Fibroblast of skin of back (primary cell): ENCODE results near the gene RNASEH2B.

Source experiments
- DNase-seq: peaks from one replicate; pipeline ENCODE4 v3.0.0-alpha.2; 2013

The RNASEH2B gene

DNA sequence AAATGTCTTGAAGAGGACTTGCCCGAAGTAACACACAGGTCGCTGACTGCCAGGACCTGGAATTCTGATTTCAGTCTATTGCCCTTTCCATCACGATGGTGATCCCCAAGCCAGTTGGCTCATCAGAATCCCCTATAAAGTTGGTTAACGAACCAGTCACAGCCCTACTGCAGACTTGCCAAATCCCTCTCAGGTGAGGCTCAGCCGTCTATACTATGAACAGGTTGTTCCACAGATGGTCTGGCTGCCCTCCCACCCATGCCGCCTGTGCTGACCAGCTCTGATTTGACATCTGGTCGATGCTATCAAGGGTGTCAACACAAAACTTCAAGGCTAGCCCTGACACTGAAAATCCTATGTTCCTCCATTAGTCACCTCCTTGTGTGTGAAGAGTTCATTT, 90.0 kb downstream of the RNASEH2B start:
- no peak for DNase-seq

- no peak for DNase-seq
These were observed 90.5 kb downstream of the RNASEH2B start for GRCh38 chr13:51000061-51000460.

DNA sequence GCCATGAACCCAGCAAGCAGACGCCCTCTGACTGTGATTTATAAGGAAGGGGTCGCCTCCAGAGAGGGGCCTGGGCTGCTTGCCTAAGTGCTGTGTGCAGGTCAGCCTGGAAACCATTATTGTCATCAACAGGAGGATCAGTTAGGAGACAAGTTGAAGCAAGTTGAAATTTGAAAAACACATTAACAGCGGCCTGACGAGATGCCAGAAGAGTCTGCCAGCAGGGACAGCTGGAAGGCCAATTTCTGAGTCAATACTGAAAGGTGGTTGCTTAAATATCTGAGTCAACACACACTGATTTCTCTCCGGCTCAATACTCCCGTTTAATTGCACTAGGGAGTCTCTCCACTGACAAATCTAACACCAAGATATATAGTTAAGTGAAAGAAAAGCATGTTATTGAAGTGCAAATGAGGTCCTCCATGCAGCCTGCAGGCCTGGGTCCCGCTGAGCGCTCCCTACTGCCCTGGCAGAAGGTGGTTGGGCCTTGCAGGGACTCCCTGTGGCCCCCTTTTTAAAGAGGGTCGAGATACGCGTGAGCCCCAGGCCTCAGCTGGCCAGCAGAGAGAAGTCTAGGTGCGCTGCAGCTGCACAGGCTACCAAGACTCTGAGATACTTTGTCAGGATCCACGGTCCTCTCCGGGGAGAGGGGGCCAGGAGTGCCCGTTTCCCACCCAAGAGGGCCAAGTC, 91.1 kb downstream of the RNASEH2B start:
- DNase-seq, result no peak

DNA sequence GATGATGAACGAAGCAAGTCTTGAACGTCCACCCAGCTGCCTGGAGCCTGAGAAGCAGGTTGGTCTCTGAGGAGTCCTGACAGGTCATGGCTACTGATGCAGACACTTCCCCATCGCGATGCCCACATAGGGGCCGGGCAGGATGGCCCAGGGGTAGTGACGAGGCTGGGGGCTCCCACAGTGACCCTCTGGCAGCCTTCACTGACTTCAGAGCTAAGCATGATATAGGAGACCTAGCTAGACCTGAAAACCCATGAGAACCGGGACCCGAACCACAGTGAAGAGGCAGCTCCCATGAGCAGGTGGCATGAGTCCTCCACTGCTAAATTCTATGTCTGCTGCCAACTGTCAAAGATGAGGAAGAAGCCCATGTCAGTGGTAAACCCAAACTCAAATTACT, 91.7 kb downstream of the RNASEH2B start:
- no peak for DNase-seq

DNA sequence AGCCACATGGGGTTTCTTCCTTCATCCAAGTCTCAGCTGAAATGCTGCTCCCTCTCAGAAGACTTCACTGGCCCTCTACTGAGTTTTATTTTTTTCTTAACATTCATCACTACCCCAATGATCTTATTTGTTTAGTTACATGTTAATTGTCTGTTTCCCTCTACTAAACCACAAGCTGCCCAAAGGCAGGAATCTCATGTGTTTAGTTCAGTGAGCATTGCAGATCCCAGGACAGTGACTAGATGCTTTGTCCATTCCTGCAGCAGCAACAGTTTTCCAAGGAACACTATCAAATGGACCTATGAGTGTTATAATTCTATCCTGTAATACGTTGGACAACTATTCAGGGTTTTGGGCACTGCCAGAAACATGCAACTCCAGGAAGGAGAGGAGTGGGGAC, 93.1 kb downstream of the RNASEH2B start:
- no peak for DNase-seq

GRCh38 chr13:51003642-51004041, 94.1 kb downstream of the RNASEH2B start:
- DNase-seq, result no peak

GRCh38 chr13:51004111-51004865, 94.7 kb downstream of the RNASEH2B start:
- DNase-seq, result no peak

DNA sequence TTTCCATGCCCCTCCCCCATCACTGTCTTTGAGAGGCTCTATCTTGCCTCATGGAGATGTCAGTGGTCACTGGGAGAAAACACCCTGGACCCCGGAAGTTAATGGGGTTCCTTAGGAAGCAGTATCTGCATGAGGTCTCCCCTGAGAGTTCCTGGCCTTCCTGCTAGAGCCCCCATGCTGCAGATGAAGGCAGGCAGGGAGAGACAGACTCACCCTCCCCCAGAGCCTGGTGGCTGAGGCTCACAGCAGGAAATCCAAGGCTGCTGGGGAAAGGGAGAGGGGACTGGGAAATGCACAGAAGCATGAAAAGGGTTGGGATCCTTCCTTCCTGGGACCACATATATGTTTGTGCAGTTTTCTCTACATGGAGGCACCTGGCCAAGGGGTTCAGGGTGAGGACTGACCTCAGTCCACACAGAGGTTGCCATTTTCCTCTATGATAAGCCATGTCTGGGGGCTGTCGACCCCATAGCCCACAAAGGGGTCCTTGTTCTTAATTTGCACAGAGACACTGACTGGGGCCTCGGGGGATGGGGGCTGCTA, 95.4 kb downstream of the RNASEH2B start:
- DNase-seq, result no peak

GRCh38 chr13:51005566-51005965, 96.0 kb downstream of the RNASEH2B start:
- DNase-seq, result no peak
